Thyroid gland (tissue), 4 donors: Measurements from ENCODE around the gene DIP2C.

Experiments used
- CTCF ChIP-seq, 6 experiments: fragments of 200-600 bp in 3 of 6; fragments of 450-650 bp in 3 of 6; sonication (generic) in 3 of 6; IDR thresholded peaks; one replicate each; pipeline ENCODE4 v1.5.1; 2016 to 2019; ENCODE audit warnings: antibody characterized with exemption in 6 of 6, mild to moderate bottlenecking in 2 of 6, inconsistent platforms in 1 of 6, moderate library complexity in 1 of 6
- POLR2A ChIP-seq, 2 donors: fragments of 450-650 bp; IDR thresholded peaks; one replicate each; pipeline ENCODE4 v1.6.1; 2017; ENCODE audit warnings: antibody characterized with exemption in 2 of 2, mild to moderate bottlenecking in 2 of 2, moderate library complexity in 1 of 2

- TF ChIP-seq POLR2A (IDR thresholded peaks at IDR 0.05) (no peak), CTCF (IDR thresholded peaks at IDR 0.05) (no peak)
Measured at GRCh38 chr10:536371-536925, 153.0 kb downstream of the DIP2C start.
